Forelimb muscle (tissue), 1 donor: ENCODE measurements around the gene INCENP. TPM values are rescaled to one million over a fixed set of nuclear protein-coding genes. Genes with fewer than 3 reads are reported as not detected.
"Not testable (repeated sequence)": the region's sequence is repeated elsewhere in the genome, so short reads cannot be mapped to it uniquely, and the experiment has no call there.

ENCODE experiments used
- DNase-seq: peaks from one replicate; pipeline ENCODE4 v3.0.0-alpha.2; 2013; ENCODE audit warnings: low read depth
- polyA plus RNA-seq: library from polyadenylated mRNA; unstranded; fragments of 120-200 nt; gene quantifications from one replicate; pipeline ENCODE4 v1.2.1, GENCODE V29; 2013; ENCODE audit not compliant: insufficient read length

Gene INCENP
- polyA plus RNA-seq, 1 donor, result 15.7 TPM

GRCh38 chr11:62169448-62169847, 45.6 kb downstream of the INCENP start:
- no peak for DNase-seq

DNA sequence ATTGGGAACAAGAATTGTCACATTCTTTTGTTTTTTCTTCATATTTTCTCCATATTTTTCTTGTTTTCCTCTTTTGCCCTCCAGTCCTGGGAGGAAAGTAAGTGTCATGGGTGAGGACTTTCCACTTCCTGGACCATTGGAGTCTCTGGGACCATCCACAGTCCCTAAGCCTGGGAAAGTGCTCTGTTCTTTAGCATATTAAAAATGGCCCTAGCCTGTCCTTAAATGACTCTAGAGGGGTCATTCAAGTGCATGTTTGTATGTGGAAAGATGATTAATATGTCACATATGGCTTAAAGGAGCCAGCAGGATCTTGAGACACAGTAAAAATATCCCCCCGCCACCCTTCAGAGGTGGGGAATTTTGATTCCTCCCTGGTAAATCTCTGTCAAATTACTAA, 46.1 kb downstream of the INCENP start:
- DNase-seq, result no peak

DNA sequence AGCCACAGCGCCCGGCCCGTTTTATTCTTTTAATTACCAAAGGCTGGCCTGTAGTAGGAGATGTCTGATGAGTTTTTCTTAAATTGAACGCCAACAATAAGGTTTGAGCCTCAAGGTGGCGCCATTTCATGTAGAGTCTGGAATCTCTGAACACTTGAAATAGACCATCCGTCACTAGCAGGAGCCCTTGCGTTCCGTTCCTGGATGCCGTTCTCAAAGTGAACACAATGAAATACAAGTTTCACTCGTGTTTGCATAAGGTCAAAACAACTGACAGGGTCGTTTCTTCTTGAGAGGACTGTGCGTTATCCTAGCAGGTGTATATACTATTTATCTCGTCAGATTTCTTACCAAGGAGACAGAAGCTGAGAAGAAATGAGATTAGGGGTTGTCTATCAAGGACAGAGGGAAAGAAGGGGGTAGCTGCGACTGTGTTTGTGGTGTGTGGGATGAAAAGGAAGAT, 47.5 kb downstream of the INCENP start:
- DNase-seq, result peak; percentile 53

DNA sequence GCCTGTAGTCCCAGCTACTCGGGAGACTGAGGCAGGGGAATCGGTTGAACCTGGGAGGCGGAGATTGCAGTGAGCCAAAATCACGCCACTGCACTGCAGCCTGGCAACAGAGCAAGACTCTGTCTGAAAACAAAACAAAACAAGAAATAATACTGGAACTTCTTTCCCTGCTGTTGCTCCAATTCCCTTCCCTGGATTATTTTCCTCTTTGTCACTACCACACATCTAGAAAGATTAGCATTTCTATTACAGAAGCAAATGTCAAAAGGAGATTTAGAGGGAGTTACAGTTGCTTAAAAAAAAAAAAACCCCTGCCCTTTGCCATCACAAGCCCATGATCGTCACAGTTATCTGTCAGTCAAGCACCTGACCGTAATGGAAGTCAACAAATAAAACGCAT, 48.5 kb downstream of the INCENP start:
- DNase-seq, result no peak

- no peak for DNase-seq
Measured at GRCh38 chr11:62176766-62177165, 53.0 kb downstream of the INCENP start.

GRCh38 chr11:62179995-62180394, 56.2 kb downstream of the INCENP start:
- DNase-seq, result no peak

DNA sequence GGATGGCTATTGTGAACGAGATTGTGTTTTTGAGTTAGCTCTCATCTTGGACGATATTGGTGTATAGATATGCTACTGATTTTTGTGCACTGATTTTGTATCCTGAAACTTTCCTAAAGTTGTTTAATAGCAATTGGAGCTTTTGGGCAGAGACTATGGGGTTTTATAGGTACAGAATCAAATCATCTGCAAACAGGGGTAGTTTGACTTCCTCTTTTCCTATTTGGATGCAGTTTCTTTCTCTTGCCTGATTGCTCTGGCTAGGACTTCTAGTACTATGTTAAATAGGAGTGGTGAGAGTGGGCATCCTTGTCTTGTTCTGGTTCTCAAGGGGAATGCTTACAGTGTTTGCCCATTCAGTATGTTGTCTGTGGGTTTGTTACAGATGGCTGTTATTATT, 57.3 kb downstream of the INCENP start:
- no peak for DNase-seq

GRCh38 chr11:62182147-62182891, 58.5 kb downstream of the INCENP start:
- no peak for DNase-seq

GRCh38 chr11:62186195-62186594, 62.4 kb downstream of the INCENP start:
- no peak for DNase-seq

GRCh38 chr11:62190011-62190410, 66.2 kb downstream of the INCENP start, which contains the start of gene SCGB1D1:
TSS of gene SCGB1D1 (plus strand) at chr11:62190216. CDS start at chr11:62190285, 69 bp downstream.
- DNase-seq, result no peak

DNA sequence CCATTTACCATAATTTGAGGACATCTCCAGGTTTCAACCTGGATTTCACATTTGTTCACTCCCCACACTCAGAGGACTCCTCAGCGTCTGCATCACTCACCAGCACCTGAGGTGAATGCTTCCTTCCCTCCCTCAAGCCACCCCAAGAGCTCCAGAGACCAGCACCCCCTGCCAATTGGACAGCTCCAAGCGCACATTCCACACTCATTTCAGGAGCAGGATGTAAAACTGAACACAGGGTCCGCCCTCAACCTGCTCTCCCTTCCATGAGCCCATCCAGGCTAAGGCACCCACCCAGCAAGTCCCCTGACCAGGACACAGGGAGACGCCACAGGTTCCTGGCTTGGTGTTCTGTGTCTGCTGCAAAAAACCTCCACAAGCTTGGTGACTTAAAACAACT, 70.1 kb downstream of the INCENP start:
- DNase-seq, result no peak

GRCh38 chr11:62195010-62195409, 71.2 kb downstream of the INCENP start:
- DNase-seq, result not testable (repeated sequence)

- DNase-seq, result no peak
Measured at GRCh38 chr11:62195945-62196344, 72.1 kb downstream of the INCENP start.

- DNase-seq, result not testable (repeated sequence)
Measured at GRCh38 chr11:62197400-62197799, 73.6 kb downstream of the INCENP start.

DNA sequence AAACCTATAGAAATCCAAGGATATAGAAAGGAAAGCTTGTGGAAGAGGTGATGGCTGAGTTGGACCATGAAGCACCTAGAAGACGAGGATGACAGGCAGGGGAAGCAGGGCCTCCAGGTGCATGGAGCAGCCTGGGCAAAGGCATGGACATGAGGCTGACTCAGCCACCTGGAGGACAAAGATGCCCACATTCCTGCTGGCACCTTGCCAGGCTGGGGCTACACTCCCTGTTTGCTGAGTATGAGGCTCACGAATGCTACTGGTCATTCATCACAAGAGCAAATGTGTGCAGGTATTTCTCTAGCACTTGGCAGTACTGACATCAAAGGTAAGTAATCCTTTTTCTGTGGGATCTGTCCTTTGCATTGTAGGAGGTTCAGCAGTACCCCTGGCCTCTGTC, 77.6 kb downstream of the INCENP start:
- DNase-seq, result no peak

Other genes starting within 250 kb of the INCENP start
- 41.5 TPM for gene FADS3, start 232.5 kb upstream of the INCENP start, polyA plus RNA-seq
- gene RAB3IL1, start 206.4 kb upstream of the INCENP start, polyA plus RNA-seq, result 25.9 TPM
- 2.5 TPM for gene BEST1, start 173.7 kb upstream of the INCENP start, polyA plus RNA-seq
- gene FTH1, start 156.4 kb upstream of the INCENP start, polyA plus RNA-seq, result 1,297 TPM
- gene SCGB1D1, start 66.2 kb downstream of the INCENP start, polyA plus RNA-seq, result not detected
- not detected for gene SCGB2A1, start 84.7 kb downstream of the INCENP start, polyA plus RNA-seq
- not detected for gene SCGB1D2, start 118.2 kb downstream of the INCENP start, polyA plus RNA-seq
- gene SCGB2A2, start 146.1 kb downstream of the INCENP start, polyA plus RNA-seq, result not detected
- not detected for gene SCGB1D4, start 175.1 kb downstream of the INCENP start, polyA plus RNA-seq
- 3.4 TPM for gene ASRGL1, start 213.4 kb downstream of the INCENP start, polyA plus RNA-seq